ENCODE measurements around the gene ADAD2.

Gene ADAD2

GRCh38 chr16:84227548-84227947 lies 36.6 kb downstream of the ADAD2 start:
- H3K27ac ChIP-seq (ENCODE audit: low read depth, low read length) = no peak overlapping the region
- H3K36me3 ChIP-seq (ENCODE audit: insufficient read depth, low read length) = no peaks in the 10 kb centered on the region
- peaks cover 6% of the 10 kb centered on the region; the same call in 1 of the 2 replicates for H3K4me1 ChIP-seq (ENCODE audit: insufficient read depth, low read length)
- H3K9ac ChIP-seq (ENCODE audit: low read depth, low read length) = no peak overlapping the region
- H3K4me3 ChIP-seq (ENCODE audit: low read length) = no peak overlapping the region
- 91% methylated on average over 6 of the region's 6 CpGs for WGBS
- no peaks in the 10 kb centered on the region for H3K9me3 ChIP-seq (ENCODE audit: insufficient read depth, low read depth, low read length)
- no peaks in the 10 kb centered on the region for H3K27me3 ChIP-seq (ENCODE audit: insufficient read depth, low read length)

GRCh38 chr16:84228256-84228838 lies 37.4 kb downstream of the ADAD2 start:
- Histone ChIP-seq H3K27me3 (ENCODE audit: insufficient read depth, low read length) (no peaks in the 10 kb centered on the region), H3K4me3 (ENCODE audit: low read length) (no peak overlapping the region), H3K9ac (ENCODE audit: low read depth, low read length) (0 out of 2 replicates have a peak overlapping the region, but pooled peaks have one; percentile 8), H3K9me3 (ENCODE audit: insufficient read depth, low read depth, low read length) (no peaks in the 10 kb centered on the region), H3K4me1 (ENCODE audit: insufficient read depth, low read length) (peaks cover 6% of the 10 kb centered on the region; the same call in 1 of the 2 replicates), H3K36me3 (ENCODE audit: insufficient read depth, low read length) (no peaks in the 10 kb centered on the region), H3K27ac (ENCODE audit: low read depth, low read length) (0 out of 2 replicates have a peak overlapping the region, but pooled peaks have one; percentile 55)
- WGBS = 22% methylated on average over 18 of the region's 18 CpGs

- WGBS = 82% methylated on average over 11 of the region's 11 CpGs
- Histone ChIP-seq H3K9ac (ENCODE audit: low read depth, low read length) (no peak overlapping the region), H3K27ac (ENCODE audit: low read depth, low read length) (no peak overlapping the region), H3K27me3 (ENCODE audit: insufficient read depth, low read length) (no peaks in the 10 kb centered on the region), H3K9me3 (ENCODE audit: insufficient read depth, low read depth, low read length) (no peaks in the 10 kb centered on the region), H3K4me3 (ENCODE audit: low read length) (no peak overlapping the region), H3K36me3 (ENCODE audit: insufficient read depth, low read length) (no peaks in the 10 kb centered on the region), H3K4me1 (ENCODE audit: insufficient read depth, low read length) (peaks cover 6% of the 10 kb centered on the region; the same call in 1 of the 2 replicates)
Measured at GRCh38 chr16:84229471-84229870, 38.5 kb downstream of the ADAD2 start.

GRCh38 chr16:84232060-84232459 lies 41.1 kb downstream of the ADAD2 start:
- H3K27me3 ChIP-seq (ENCODE audit: insufficient read depth, low read length) = no peaks in the 10 kb centered on the region
- no peak overlapping the region for H3K27ac ChIP-seq (ENCODE audit: low read depth, low read length)
- peaks cover 6% of the 10 kb centered on the region; the same call in 1 of the 2 replicates for H3K4me1 ChIP-seq (ENCODE audit: insufficient read depth, low read length)

GRCh38 chr16:84232969-84233368 lies 42.0 kb downstream of the ADAD2 start:
- Histone ChIP-seq H3K4me1 (ENCODE audit: insufficient read depth, low read length) (peaks cover 5% of the 10 kb centered on the region; the same call in 1 of the 2 replicates), H3K9me3 (ENCODE audit: insufficient read depth, low read depth, low read length) (no peaks in the 10 kb centered on the region), H3K9ac (ENCODE audit: low read depth, low read length) (no peak overlapping the region), H3K27me3 (ENCODE audit: insufficient read depth, low read length) (no peaks in the 10 kb centered on the region), H3K36me3 (ENCODE audit: insufficient read depth, low read length) (no peaks in the 10 kb centered on the region), H3K27ac (ENCODE audit: low read depth, low read length) (no peak overlapping the region), H3K4me3 (ENCODE audit: low read length) (no peak overlapping the region)
- 95% methylated on average over 5 of the region's 5 CpGs for WGBS

More at GRCh38 chr16:84232060-84232459, 41.1 kb downstream of the ADAD2 start:
- Histone ChIP-seq H3K4me3 (ENCODE audit: low read length) (no peak overlapping the region), H3K36me3 (ENCODE audit: insufficient read depth, low read length) (no peaks in the 10 kb centered on the region), H3K9me3 (ENCODE audit: insufficient read depth, low read depth, low read length) (no peaks in the 10 kb centered on the region), H3K9ac (ENCODE audit: low read depth, low read length) (no peak overlapping the region)
- 86% methylated on average over 5 of the region's 5 CpGs for WGBS

GRCh38 chr16:84233748-84234147 lies 42.8 kb downstream of the ADAD2 start:
- Histone ChIP-seq H3K27me3 (ENCODE audit: insufficient read depth, low read length) (no peaks in the 10 kb centered on the region), H3K27ac (ENCODE audit: low read depth, low read length) (no peak overlapping the region), H3K4me3 (ENCODE audit: low read length) (no peak overlapping the region), H3K9ac (ENCODE audit: low read depth, low read length) (no peak overlapping the region), H3K4me1 (ENCODE audit: insufficient read depth, low read length) (0 out of 2 replicates have a peak, but pooled peaks cover 2% of the 10 kb centered on the region), H3K36me3 (ENCODE audit: insufficient read depth, low read length) (no peaks in the 10 kb centered on the region), H3K9me3 (ENCODE audit: insufficient read depth, low read depth, low read length) (no peaks in the 10 kb centered on the region)
- 84% methylated on average over 9 of the region's 9 CpGs for WGBS

GRCh38 chr16:84234321-84235241 lies 43.6 kb downstream of the ADAD2 start:
- Histone ChIP-seq H3K4me1 (ENCODE audit: insufficient read depth, low read length) (no peaks in the 10 kb centered on the region), H3K9me3 (ENCODE audit: insufficient read depth, low read depth, low read length) (no peaks in the 10 kb centered on the region), H3K27ac (ENCODE audit: low read depth, low read length) (no peak overlapping the region), H3K27me3 (ENCODE audit: insufficient read depth, low read length) (no peaks in the 10 kb centered on the region), H3K9ac (ENCODE audit: low read depth, low read length) (no peak overlapping the region), H3K36me3 (ENCODE audit: insufficient read depth, low read length) (no peaks in the 10 kb centered on the region), H3K4me3 (ENCODE audit: low read length) (no peak overlapping the region)
- 89% methylated on average over 21 of the region's 21 CpGs for WGBS

GRCh38 chr16:84236671-84237070 lies 45.7 kb downstream of the ADAD2 start:
- Histone ChIP-seq H3K9me3 (ENCODE audit: insufficient read depth, low read depth, low read length) (no peaks in the 10 kb centered on the region), H3K27me3 (ENCODE audit: insufficient read depth, low read length) (no peaks in the 10 kb centered on the region), H3K4me1 (ENCODE audit: insufficient read depth, low read length) (no peaks in the 10 kb centered on the region), H3K4me3 (ENCODE audit: low read length) (no peak overlapping the region), H3K36me3 (ENCODE audit: insufficient read depth, low read length) (no peaks in the 10 kb centered on the region), H3K27ac (ENCODE audit: low read depth, low read length) (no peak overlapping the region), H3K9ac (ENCODE audit: low read depth, low read length) (no peak overlapping the region)
- 93% methylated on average over 25 of the region's 25 CpGs for WGBS

- WGBS = 93% methylated on average over 17 of the region's 17 CpGs
- Histone ChIP-seq H3K9ac (ENCODE audit: low read depth, low read length) (no peak overlapping the region), H3K4me1 (ENCODE audit: insufficient read depth, low read length) (no peaks in the 10 kb centered on the region), H3K9me3 (ENCODE audit: insufficient read depth, low read depth, low read length) (no peaks in the 10 kb centered on the region), H3K27me3 (ENCODE audit: insufficient read depth, low read length) (no peaks in the 10 kb centered on the region), H3K27ac (ENCODE audit: low read depth, low read length) (no peak overlapping the region), H3K36me3 (ENCODE audit: insufficient read depth, low read length) (no peaks in the 10 kb centered on the region), H3K4me3 (ENCODE audit: low read length) (no peak overlapping the region)
Measured at GRCh38 chr16:84237994-84238750, 47.2 kb downstream of the ADAD2 start.

- WGBS = 77% methylated on average over 9 of the region's 10 CpGs
- Histone ChIP-seq H3K4me1 (ENCODE audit: insufficient read depth, low read length) (no peaks in the 10 kb centered on the region), H3K4me3 (ENCODE audit: low read length) (no peak overlapping the region), H3K27me3 (ENCODE audit: insufficient read depth, low read length) (no peaks in the 10 kb centered on the region), H3K36me3 (ENCODE audit: insufficient read depth, low read length) (no peaks in the 10 kb centered on the region), H3K9me3 (ENCODE audit: insufficient read depth, low read depth, low read length) (no peaks in the 10 kb centered on the region), H3K27ac (ENCODE audit: low read depth, low read length) (no peak overlapping the region), H3K9ac (ENCODE audit: low read depth, low read length) (no peak overlapping the region)
Measured at GRCh38 chr16:84239141-84239769, 48.3 kb downstream of the ADAD2 start.

Measured in HUES64 (cell line).